Measurements from ENCODE around the gene KRT31.

- TF ChIP-seq TAF1 (IDR thresholded peaks at IDR 0.05; ENCODE audit: low read depth), result no peak
- TF ChIP-seq, protein P1, sequence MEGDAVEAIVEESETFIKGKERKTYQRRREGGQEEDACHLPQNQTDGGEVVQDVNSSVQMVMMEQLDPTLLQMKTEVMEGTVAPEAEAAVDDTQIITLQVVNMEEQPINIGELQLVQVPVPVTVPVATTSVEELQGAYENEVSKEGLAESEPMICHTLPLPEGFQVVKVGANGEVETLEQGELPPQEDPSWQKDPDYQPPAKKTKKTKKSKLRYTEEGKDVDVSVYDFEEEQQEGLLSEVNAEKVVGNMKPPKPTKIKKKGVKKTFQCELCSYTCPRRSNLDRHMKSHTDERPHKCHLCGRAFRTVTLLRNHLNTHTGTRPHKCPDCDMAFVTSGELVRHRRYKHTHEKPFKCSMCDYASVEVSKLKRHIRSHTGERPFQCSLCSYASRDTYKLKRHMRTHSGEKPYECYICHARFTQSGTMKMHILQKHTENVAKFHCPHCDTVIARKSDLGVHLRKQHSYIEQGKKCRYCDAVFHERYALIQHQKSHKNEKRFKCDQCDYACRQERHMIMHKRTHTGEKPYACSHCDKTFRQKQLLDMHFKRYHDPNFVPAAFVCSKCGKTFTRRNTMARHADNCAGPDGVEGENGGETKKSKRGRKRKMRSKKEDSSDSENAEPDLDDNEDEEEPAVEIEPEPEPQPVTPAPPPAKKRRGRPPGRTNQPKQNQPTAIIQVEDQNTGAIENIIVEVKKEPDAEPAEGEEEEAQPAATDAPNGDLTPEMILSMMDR (IDR thresholded peaks at IDR 0.05; ENCODE audit: poor library complexity, severe bottlenecking), result no peak
- no peak for TF ChIP-seq SMC3 (conservative IDR thresholded peaks at IDR 0.05; ENCODE audit: poor library complexity)
Observed at GRCh38 chr17:41416479-41416878, 19.1 kb upstream of the KRT31 start.

Data from neural cell (in vitro differentiated cells).